ENCODE data around the gene NETO2. TPM values are rescaled to one million over a fixed set of nuclear protein-coding genes. Genes with fewer than 3 reads are reported as not detected.

Gene NETO2
- total RNA-seq, 1 donor = 6.0 TPM

Other genes with a start within 250 kb of the NETO2 start
- 66.9 and 117 TPM in 2 replicates for gene DNAJA2, start 170.3 kb downstream of the NETO2 start, total RNA-seq (ENCODE audit: low replicate concordance)